ENCODE data around the gene HPGD.

DNA sequence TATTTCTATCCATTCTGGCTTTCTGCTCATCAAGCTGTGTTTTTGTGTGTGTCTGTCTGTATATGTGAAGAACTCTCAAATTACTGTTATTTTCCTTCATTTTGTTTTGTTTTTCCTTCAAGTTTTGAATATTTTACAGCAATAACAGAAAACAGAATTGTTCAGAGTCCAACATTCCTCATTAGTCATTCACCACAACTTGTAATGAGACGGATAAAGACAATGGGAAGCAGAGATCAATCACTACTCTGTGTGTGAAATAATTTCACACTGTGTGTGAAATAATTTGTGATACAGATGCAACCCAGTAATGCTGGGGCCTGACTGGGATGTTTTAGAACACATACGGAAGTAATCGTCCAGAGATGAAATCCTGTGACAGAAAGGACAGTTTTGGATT, 55.2 kb downstream of the HPGD start:
- TF ChIP-seq, protein P1, sequence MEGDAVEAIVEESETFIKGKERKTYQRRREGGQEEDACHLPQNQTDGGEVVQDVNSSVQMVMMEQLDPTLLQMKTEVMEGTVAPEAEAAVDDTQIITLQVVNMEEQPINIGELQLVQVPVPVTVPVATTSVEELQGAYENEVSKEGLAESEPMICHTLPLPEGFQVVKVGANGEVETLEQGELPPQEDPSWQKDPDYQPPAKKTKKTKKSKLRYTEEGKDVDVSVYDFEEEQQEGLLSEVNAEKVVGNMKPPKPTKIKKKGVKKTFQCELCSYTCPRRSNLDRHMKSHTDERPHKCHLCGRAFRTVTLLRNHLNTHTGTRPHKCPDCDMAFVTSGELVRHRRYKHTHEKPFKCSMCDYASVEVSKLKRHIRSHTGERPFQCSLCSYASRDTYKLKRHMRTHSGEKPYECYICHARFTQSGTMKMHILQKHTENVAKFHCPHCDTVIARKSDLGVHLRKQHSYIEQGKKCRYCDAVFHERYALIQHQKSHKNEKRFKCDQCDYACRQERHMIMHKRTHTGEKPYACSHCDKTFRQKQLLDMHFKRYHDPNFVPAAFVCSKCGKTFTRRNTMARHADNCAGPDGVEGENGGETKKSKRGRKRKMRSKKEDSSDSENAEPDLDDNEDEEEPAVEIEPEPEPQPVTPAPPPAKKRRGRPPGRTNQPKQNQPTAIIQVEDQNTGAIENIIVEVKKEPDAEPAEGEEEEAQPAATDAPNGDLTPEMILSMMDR (conservative IDR thresholded peaks at IDR 0.05; ENCODE audit: low read length): no peak
- no peak for TF ChIP-seq EZH2phosphoT487 (IDR thresholded peaks at IDR 0.05; ENCODE audit: borderline replicate concordance, low read depth, low read length)
